Limb (tissue), 2 donors: ENCODE data around the gene RSPRY1.
"Not testable (repeated sequence)": the region's sequence is repeated elsewhere in the genome, so short reads cannot be mapped to it uniquely, and the experiment has no call there.

Experiments used
- DNase-seq, 2 donors: peaks; one replicate each; pipeline ENCODE4 v3.0.0-alpha.2; 2016; ENCODE audit errors: extremely low spot score in 2 of 2

RSPRY1 gene

GRCh38 chr16:57185446-57185944, 634 bp upstream of the RSPRY1 start:
- peak in 1 of 2 donors; percentile 74 for DNase-seq

GRCh38 chr16:57186872-57187854, 1.0 kb downstream of the RSPRY1 start:
- DNase-seq, result peak in 1 of 2 donors; percentile 56

- not testable (repeated sequence) for DNase-seq
Observed at GRCh38 chr16:57187902-57188710, 2.0 kb downstream of the RSPRY1 start.

- DNase-seq, result no peak
Observed at GRCh38 chr16:57188711-57189002, 2.5 kb downstream of the RSPRY1 start.

- DNase-seq, result not testable (repeated sequence)
Observed at GRCh38 chr16:57189527-57189926, 3.4 kb downstream of the RSPRY1 start.

GRCh38 chr16:57190136-57190535, 4.0 kb downstream of the RSPRY1 start:
- DNase-seq, result no peak

- no peak for DNase-seq
Observed at GRCh38 chr16:57191056-57191571, 5.0 kb downstream of the RSPRY1 start.

GRCh38 chr16:57192146-57192545, 6.0 kb downstream of the RSPRY1 start:
- DNase-seq, result no peak

- DNase-seq, result no peak
Observed at GRCh38 chr16:57192720-57193486, 6.8 kb downstream of the RSPRY1 start.

GRCh38 chr16:57194512-57194911, 8.4 kb downstream of the RSPRY1 start:
- DNase-seq, result no peak

- DNase-seq, result no peak
Observed at GRCh38 chr16:57196286-57196685, 10.2 kb downstream of the RSPRY1 start.

GRCh38 chr16:57196753-57197152, 10.6 kb downstream of the RSPRY1 start:
- no peak for DNase-seq

- DNase-seq, result not testable (repeated sequence)
Observed at GRCh38 chr16:57200321-57200720, 14.2 kb downstream of the RSPRY1 start.

- not testable (repeated sequence) for DNase-seq
Observed at GRCh38 chr16:57200926-57201325, 14.8 kb downstream of the RSPRY1 start.

GRCh38 chr16:57202095-57202886, 16.2 kb downstream of the RSPRY1 start:
- no peak for DNase-seq

GRCh38 chr16:57203451-57203850, 17.3 kb downstream of the RSPRY1 start:
- DNase-seq, result no peak

- DNase-seq, result no peak
Observed at GRCh38 chr16:57204675-57205074, 18.5 kb downstream of the RSPRY1 start.

GRCh38 chr16:57208926-57209325, 22.8 kb downstream of the RSPRY1 start:
- DNase-seq, result no peak

GRCh38 chr16:57209780-57210179, 23.7 kb downstream of the RSPRY1 start:
- DNase-seq, result no peak

GRCh38 chr16:57213462-57213861, 27.3 kb downstream of the RSPRY1 start:
- no peak for DNase-seq
